PC-9 (cell line): Measurements from ENCODE around the gene CMTM5.

Source experiments
- EZH2 ChIP-seq: fragments of 200-600 bp; sonication (generic); IDR thresholded peaks from 2 replicates; pipeline ENCODE4 v1.8.0; 2017; ENCODE audit warnings: antibody characterized with exemption, low read depth
- TF ChIP-seq, protein P1 (sequence below): fragments of 200-600 bp; sonication (generic); conservative IDR thresholded peaks from 2 replicates; pipeline ENCODE4 v1.6.1; 2017; ENCODE audit warnings: mixed run types, antibody characterized with exemption, mild to moderate bottlenecking, moderate library complexity

DNA sequence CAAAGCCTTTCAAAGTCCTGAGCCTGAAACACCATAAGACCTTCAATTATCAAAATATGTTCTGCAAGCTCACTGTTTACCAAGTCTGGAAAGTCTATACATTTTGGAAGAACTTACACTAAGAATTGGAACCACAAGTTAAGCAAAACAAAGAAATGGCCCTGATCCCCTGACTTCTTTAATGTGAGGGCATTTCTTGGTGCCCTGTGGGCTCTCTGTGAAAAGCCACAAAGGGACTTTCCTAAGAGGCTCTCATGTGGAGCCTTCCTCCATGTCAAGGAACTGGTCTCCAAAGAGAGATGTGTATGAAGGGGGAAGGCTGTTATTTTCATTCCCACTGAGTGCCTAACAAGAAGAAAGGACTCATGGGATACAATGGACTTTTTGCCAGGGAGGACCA is 44.7 kb downstream of the CMTM5 start:
- TF ChIP-seq, protein P1, sequence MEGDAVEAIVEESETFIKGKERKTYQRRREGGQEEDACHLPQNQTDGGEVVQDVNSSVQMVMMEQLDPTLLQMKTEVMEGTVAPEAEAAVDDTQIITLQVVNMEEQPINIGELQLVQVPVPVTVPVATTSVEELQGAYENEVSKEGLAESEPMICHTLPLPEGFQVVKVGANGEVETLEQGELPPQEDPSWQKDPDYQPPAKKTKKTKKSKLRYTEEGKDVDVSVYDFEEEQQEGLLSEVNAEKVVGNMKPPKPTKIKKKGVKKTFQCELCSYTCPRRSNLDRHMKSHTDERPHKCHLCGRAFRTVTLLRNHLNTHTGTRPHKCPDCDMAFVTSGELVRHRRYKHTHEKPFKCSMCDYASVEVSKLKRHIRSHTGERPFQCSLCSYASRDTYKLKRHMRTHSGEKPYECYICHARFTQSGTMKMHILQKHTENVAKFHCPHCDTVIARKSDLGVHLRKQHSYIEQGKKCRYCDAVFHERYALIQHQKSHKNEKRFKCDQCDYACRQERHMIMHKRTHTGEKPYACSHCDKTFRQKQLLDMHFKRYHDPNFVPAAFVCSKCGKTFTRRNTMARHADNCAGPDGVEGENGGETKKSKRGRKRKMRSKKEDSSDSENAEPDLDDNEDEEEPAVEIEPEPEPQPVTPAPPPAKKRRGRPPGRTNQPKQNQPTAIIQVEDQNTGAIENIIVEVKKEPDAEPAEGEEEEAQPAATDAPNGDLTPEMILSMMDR = no peak
- TF ChIP-seq EZH2 = no peak
